B cell (primary cell): ENCODE results near the gene RCAN3. TPM values are rescaled to one million over a fixed set of nuclear protein-coding genes. Genes with fewer than 3 reads are reported as not detected.
A peak's percentile ranks its signal among the peaks of the same experiment; 100 is the strongest.

Experiments used
- ATAC-seq: fragments of 200-7000 bp; cut with Tn5 transposase; one replicate; pipeline ENCODE4 v1.10.0; 2021; ENCODE audit warnings: low read depth, mild to moderate bottlenecking, moderate number of reproducible peaks, moderate library complexity
- CTCF ChIA-PET: fragments of 350-600 bp; sonication (Branson Sonifier 250); formaldehyde crosslinking; loops from one replicate; lab custom pipeline; 2021; ENCODE audit warnings: antibody characterized with exemption, inconsistent platforms; lab: Charles Lee
- POLR2A ChIA-PET: fragments of 350-600 bp; sonication (Branson Sonifier 250); formaldehyde crosslinking; loops from one replicate; lab custom pipeline; 2021; ENCODE audit warnings: antibody characterized with exemption; lab: Charles Lee
- DNase-seq: peaks from one replicate; pipeline ENCODE4 v3.0.0; 2013
- H2AFZ ChIP-seq: 2 replicates; pipeline ENCODE4 v1.6.1; 2012; ENCODE audit warnings: mild to moderate bottlenecking, low read depth, low read length; ENCODE audit not compliant: insufficient read depth, poor library complexity, severe bottlenecking
- H3K27ac ChIP-seq, 2 donors: 1 replicate in 1 of 2; 2 replicates in 1 of 2; pipeline ENCODE4 v1.5.1; 2012 to 2013; ENCODE audit warnings: low read length in 2 of 2, mild to moderate bottlenecking in 2 of 2, moderate library complexity in 1 of 2
- H3K27me3 ChIP-seq, 4 experiments: fragments of 200-600 bp in 1 of 4; sonication (generic) in 1 of 4; replicated peaks in 1 of 4; 1 replicate in 2 of 4; 2 replicates in 2 of 4; pipeline versions ENCODE4 v1.6.1 to v1.7.0; 2013 to 2016; ENCODE audit warnings: low read length in 3 of 4, mild to moderate bottlenecking in 2 of 4, mixed read lengths in 1 of 4, moderate library complexity in 1 of 4; ENCODE audit not compliant: insufficient read depth in 4 of 4, control insufficient read depth in 3 of 4; ENCODE audit errors: control extremely low read depth in 1 of 4
- H3K36me3 ChIP-seq, 2 experiments: replicated peaks in 1 of 2; 1 replicate in 1 of 2; 2 replicates in 1 of 2; pipeline versions ENCODE4 v1.6.1 to v1.7.1; 2013; ENCODE audit warnings: low read length in 1 of 2; ENCODE audit not compliant: insufficient read depth in 2 of 2, control insufficient read depth in 1 of 2; ENCODE audit errors: control extremely low read depth in 1 of 2, extremely low read depth in 1 of 2
- H3K4me1 ChIP-seq, 2 donors: fragments of 200-600 bp in 1 of 2; sonication (generic) in 1 of 2; 1 replicate in 1 of 2; 2 replicates in 1 of 2; pipeline versions ENCODE4 v1.5.1 to v1.6.1; 2013 to 2017; ENCODE audit warnings: low read length in 2 of 2; ENCODE audit not compliant: control insufficient read depth in 2 of 2, insufficient read depth in 2 of 2
- H3K4me2 ChIP-seq: replicated peaks from 2 replicates; pipeline ENCODE3; 2012; ENCODE audit warnings: mild to moderate bottlenecking, low read depth, low read length; ENCODE audit not compliant: poor library complexity, severe bottlenecking
- H3K4me3 ChIP-seq, 5 experiments: fragments of 200-600 bp in 1 of 5; sonication (generic) in 1 of 5; 1 replicate in 3 of 5; 2 replicates in 2 of 5; pipeline versions ENCODE4 v1.5.1 to v1.7.0; 2011 to 2016; ENCODE audit warnings: low read length in 4 of 5, mild to moderate bottlenecking in 4 of 5, low read depth in 2 of 5, control low read depth in 1 of 5, moderate library complexity in 1 of 5; ENCODE audit not compliant: insufficient read depth in 1 of 5; ENCODE audit errors: control extremely low read depth in 1 of 5, extremely low read depth in 1 of 5
- H3K79me2 ChIP-seq: fragments of 200-600 bp; sonication (generic); one replicate; pipeline ENCODE4 v1.6.0; 2016; ENCODE audit warnings: low read length; ENCODE audit not compliant: control insufficient read depth, insufficient read depth
- H3K9ac ChIP-seq: fragments of 200-600 bp; sonication (generic); 2 replicates; pipeline ENCODE4 v1.6.1; 2017; ENCODE audit warnings: mild to moderate bottlenecking, low read length, moderate library complexity
- H3K9me3 ChIP-seq, 3 donors: one replicate each; pipeline versions ENCODE4 v1.6.1 to v1.7.1; 2013; ENCODE audit warnings: low read length in 2 of 3; ENCODE audit not compliant: control insufficient read depth in 2 of 3, insufficient read depth in 1 of 3; ENCODE audit errors: control extremely low read depth in 1 of 3
- H4K20me1 ChIP-seq: 2 replicates; pipeline ENCODE4 v1.6.0; 2012; ENCODE audit warnings: mild to moderate bottlenecking, low read length; ENCODE audit not compliant: insufficient read depth, control insufficient read depth, poor library complexity, severe bottlenecking
- H3K27ac Mint-ChIP-seq: one replicate; pipeline ENCODE4 v1.8.0; 2021; ENCODE audit warnings: mixed read lengths
- H3K27me3 Mint-ChIP-seq: one replicate; pipeline ENCODE4 v1.8.0; 2021; ENCODE audit warnings: mixed read lengths
- H3K4me1 Mint-ChIP-seq: one replicate; pipeline ENCODE4 v1.8.0; 2021; ENCODE audit warnings: mixed read lengths
- H3K4me3 Mint-ChIP-seq: one replicate; pipeline ENCODE4 v1.8.0; 2021; ENCODE audit warnings: mixed read lengths
- H3K9me3 Mint-ChIP-seq: one replicate; pipeline ENCODE4 v1.8.0; 2022; ENCODE audit warnings: mixed read lengths; ENCODE audit not compliant: insufficient read depth
- EZH2 ChIP-seq: IDR thresholded peaks from 2 replicates; pipeline ENCODE4 v1.6.1; 2012; ENCODE audit warnings: borderline replicate concordance, low read depth, mild to moderate bottlenecking, moderate library complexity, low read length; ENCODE audit not compliant: insufficient read depth, poor library complexity, severe bottlenecking
- WGBS: methylation state at CpG from one replicate; pipeline ENCODE4 v1.1.5; 2013; ENCODE audit warnings: missing lambda C conversion rate; ENCODE audit not compliant: insufficient coverage; 5-methylcytosine and 5-hydroxymethylcytosine counted together
- intact Hi-C: fragments of 100-400 bp; cut with micrococcal nuclease; formaldehyde crosslinking; loops from one replicate; pipeline ENCODE4 v1.10.0; 2022
- polyA plus RNA-seq: library from polyadenylated mRNA; depleted of rRNA; stranded (reverse); fragments of >200 nt; gene quantifications from 2 replicates; pipeline ENCODE4 v1.2.3, GENCODE V29; 2012
- total RNA-seq, 2 donors: library from RNA; stranded (reverse); fragments of 120-200 nt in 1 of 2; gene quantifications; 1 replicate in 1 of 2; 2 replicates in 1 of 2; pipeline versions ENCODE4 v1.2.3 to v1.2.4, GENCODE V29; 2013 to 2022
- TF ChIP-seq, protein P1 (sequence below): fragments of 200-600 bp; IDR thresholded peaks from one replicate; pipeline ENCODE4 v1.8.0; 2022; ENCODE audit warnings: antibody characterized with exemption, mild to moderate bottlenecking

Gene RCAN3
- total and polyA plus RNA-seq, 2 donors (not counting 1 experiment from before 2014, with no cell fraction given) = 19.3 to 37.3 TPM

DNA sequence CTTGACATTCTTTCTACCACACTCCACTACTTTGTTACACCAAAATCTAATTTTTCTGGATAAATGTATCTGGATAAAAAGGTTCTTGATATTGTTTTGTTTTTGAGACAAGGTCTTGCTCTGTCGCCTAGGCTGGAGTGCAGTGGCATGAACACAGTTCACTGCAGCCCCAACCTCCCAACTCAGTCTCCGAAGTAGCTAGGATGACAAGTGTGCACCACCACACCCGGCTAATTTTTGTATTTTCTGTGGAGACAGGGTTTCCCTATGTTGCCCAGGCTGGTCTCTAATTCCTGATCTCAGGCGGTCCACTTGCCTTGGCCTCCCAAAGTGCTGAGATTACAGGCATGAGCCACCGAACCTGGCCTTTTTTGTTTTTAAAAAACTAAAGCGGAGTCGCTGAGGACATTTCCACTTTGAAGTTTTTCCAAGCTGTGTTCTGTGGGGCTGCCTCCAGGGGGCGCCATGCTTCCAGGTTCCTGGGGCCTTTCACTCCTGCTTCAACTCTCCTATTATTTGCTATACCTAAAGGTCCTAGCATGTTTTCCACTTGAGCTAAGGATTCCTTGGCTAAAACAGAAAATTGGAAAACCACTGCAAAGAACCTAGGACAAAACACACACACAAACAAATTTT is 39.2 kb downstream of the RCAN3 start:
- WGBS = 81% methylated on average over 8 of the region's 8 CpGs
- H3K4me1 ChIP-seq = peaks cover 32 to 35% of the 10 kb centered on the region in 2 donors
- H3K9ac ChIP-seq = no peak overlapping the region
- H3K79me2 ChIP-seq = peaks cover 8% of the 10 kb centered on the region
- Mint-ChIP-seq H3K9me3 (no peaks in the 10 kb centered on the region), H3K27me3 (no peaks in the 10 kb centered on the region), H3K4me1 (peaks cover 42% of the 10 kb centered on the region), H3K4me3 (no peak overlapping the region), H3K27ac (peak overlapping the region; percentile 56)
- no peaks in the 10 kb centered on the region for H3K27me3 ChIP-seq
- no peak overlapping the region for H3K27ac ChIP-seq
- no peaks in the 10 kb centered on the region for H4K20me1 ChIP-seq
- intact Hi-C loops = loop anchor here (2.0 kb wide), 2 partner anchors 13 to 101 kb away; partner anchors contain the start of gene SRRM1
- POLR2A ChIA-PET = interaction anchor here (0.7 kb wide), 1 partner anchor 192 kb away, joined by 4 read pairs; no protein-coding TSS in a partner anchor
- TF ChIP-seq, protein P1, sequence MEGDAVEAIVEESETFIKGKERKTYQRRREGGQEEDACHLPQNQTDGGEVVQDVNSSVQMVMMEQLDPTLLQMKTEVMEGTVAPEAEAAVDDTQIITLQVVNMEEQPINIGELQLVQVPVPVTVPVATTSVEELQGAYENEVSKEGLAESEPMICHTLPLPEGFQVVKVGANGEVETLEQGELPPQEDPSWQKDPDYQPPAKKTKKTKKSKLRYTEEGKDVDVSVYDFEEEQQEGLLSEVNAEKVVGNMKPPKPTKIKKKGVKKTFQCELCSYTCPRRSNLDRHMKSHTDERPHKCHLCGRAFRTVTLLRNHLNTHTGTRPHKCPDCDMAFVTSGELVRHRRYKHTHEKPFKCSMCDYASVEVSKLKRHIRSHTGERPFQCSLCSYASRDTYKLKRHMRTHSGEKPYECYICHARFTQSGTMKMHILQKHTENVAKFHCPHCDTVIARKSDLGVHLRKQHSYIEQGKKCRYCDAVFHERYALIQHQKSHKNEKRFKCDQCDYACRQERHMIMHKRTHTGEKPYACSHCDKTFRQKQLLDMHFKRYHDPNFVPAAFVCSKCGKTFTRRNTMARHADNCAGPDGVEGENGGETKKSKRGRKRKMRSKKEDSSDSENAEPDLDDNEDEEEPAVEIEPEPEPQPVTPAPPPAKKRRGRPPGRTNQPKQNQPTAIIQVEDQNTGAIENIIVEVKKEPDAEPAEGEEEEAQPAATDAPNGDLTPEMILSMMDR = peak; percentile 26
- no peak for TF ChIP-seq EZH2
- no peaks in the 10 kb centered on the region for H3K9me3 ChIP-seq
- peak overlapping the region; percentile 0 for H3K4me2 ChIP-seq
- no peak for ATAC-seq
- no peaks in the 10 kb centered on the region for H3K36me3 ChIP-seq
- no peak overlapping the region for H3K4me3 ChIP-seq
- no peak overlapping the region for H2AFZ ChIP-seq
- CTCF ChIA-PET = interaction anchor here (0.8 to 1.8 kb wide), 6 partner anchors 13 to 150 kb away, joined by 3 to 7 read pairs (median 4); partner anchors contain the start of genes NIPAL3 and RCAN3
- DNase-seq = no peak

DNA sequence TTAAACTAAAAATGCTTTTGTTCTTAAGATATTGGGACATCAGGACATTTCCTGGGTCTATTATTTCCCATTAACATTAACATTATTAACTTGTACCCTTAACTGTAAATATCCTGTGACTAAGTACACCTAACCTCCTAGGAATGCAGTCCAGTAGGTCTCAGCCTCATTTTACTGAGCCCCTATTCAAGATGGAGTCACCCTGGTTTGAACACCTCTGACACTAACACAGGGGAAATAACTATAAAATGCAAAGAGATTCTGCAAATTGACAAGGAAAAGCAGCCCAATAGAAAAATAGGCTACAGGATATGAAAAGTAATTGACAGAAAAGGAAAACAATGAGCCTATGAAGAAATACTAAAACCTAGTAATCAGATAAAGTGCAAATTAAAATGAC is 41.6 kb downstream of the RCAN3 start:
- peaks cover 38 to 41% of the 10 kb centered on the region in 2 donors for H3K4me1 ChIP-seq
- DNase-seq (no peak), ATAC-seq (no peak)
- no peak overlapping the region for H3K4me2 ChIP-seq
- Mint-ChIP-seq H3K4me1 (peaks cover 40% of the 10 kb centered on the region), H3K27ac (no peak overlapping the region), H3K9me3 (no peaks in the 10 kb centered on the region), H3K27me3 (no peaks in the 10 kb centered on the region), H3K4me3 (no peak overlapping the region)
- H3K36me3 ChIP-seq = no peaks in the 10 kb centered on the region
- intact Hi-C loops = no loop called here
- no peak overlapping the region for H3K9ac ChIP-seq
- H3K4me3 ChIP-seq = no peak overlapping the region
- ChIA-PET POLR2A (no interaction called here), CTCF (no interaction called here)
- H3K9me3 ChIP-seq = peaks cover 0 to 4% (median 0%) of the 10 kb centered on the region in 3 donors
- no peaks in the 10 kb centered on the region for H3K27me3 ChIP-seq
- H2AFZ ChIP-seq = no peak overlapping the region
- no peaks in the 10 kb centered on the region for H4K20me1 ChIP-seq
- TF ChIP-seq EZH2 = no peak
- TF ChIP-seq, protein P1 = no peak
- H3K79me2 ChIP-seq = peaks cover 8% of the 10 kb centered on the region
- no peak overlapping the region for H3K27ac ChIP-seq
